Measurements from ENCODE around the gene MRC2.

The MRC2 gene

GRCh38 chr17:62704381-62704971, 77.0 kb downstream of the MRC2 start:
- DNase-seq, result no peak

- DNase-seq, result no peak
These were observed 77.8 kb downstream of the MRC2 start for GRCh38 chr17:62705156-62705777.

- DNase-seq, result no peak
These were observed 78.5 kb downstream of the MRC2 start for GRCh38 chr17:62705778-62706597.

DNA sequence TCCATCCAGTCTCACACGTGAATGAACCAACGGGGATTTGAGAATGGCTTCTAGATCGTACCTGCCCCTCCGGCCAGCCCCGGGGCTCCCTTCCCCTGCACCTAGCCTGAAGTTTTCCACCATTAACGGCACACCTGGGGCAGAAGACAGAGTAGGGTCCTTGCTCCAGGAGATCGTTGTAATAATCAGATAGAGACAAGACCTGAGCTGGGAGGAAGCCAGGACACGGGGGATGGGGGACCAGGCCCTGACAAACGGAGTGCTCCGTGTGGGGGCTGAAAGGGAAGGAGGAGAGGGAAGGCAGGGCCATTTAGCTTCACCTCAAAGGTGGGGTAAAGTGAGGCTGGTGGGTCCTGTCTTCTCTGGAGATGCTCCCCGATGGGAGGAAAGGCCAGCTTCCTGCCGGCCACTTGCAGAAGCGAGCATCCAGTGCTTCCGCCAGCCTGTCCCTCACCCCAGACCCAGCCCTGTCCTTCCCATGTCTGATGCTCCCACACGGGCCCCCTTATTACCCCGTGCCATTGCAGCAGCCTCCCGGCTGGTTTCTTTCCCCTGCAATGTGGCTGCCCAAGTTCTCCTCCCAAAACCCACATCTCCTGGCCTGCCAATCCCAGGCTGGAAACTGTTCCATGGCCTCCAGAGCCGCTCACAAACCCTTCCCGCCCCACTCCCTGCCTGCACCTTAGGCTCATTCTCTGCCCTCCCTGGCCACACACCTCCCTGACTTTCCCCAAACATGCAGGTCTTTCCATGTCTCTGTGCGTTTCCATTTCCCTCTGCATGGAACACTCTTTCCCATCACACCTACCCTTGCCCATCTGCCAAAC, 79.3 kb downstream of the MRC2 start:
- DNase-seq, result no peak

DNA sequence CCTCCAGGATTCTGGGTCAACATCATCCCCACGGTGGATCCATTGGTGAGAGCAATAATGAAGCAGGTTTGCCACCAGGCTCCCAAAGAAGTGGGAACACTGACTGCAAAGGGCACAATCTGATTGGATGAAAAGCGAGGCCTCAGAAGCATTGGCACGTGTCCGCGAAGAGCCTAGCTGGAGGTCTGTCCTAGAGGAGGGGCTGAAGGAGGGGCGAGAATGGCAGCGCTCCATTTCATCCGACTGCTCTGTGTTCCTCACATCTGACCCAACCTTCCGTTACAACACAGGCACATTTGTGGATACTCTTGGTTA, 79.9 kb downstream of the MRC2 start:
- DNase-seq, result no peak

GRCh38 chr17:62708587-62708986, 81.1 kb downstream of the MRC2 start:
- no peak for DNase-seq

DNA sequence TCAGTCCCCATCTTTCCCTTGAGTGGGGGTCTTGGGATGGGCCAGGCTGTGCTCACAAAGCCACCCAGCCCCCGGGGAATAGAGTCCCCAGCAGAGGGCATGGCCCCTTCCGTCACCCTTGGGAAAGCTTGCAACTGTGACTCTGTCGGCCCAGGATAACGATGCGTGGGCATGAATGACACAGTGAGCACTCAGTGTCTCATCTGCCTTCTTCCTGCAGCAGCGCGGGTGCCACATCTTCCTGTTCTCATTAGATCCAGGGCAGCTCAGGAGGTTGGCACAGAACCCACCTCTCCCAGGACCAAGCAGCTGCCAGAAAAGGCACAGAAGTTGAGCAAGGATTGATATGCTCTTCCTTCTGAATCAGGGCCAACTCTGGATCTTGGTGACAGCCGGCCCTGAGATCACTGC, 84.7 kb downstream of the MRC2 start:
- DNase-seq, result no peak

- no peak for DNase-seq
These were observed 85.8 kb downstream of the MRC2 start for GRCh38 chr17:62713086-62713881.

DNA sequence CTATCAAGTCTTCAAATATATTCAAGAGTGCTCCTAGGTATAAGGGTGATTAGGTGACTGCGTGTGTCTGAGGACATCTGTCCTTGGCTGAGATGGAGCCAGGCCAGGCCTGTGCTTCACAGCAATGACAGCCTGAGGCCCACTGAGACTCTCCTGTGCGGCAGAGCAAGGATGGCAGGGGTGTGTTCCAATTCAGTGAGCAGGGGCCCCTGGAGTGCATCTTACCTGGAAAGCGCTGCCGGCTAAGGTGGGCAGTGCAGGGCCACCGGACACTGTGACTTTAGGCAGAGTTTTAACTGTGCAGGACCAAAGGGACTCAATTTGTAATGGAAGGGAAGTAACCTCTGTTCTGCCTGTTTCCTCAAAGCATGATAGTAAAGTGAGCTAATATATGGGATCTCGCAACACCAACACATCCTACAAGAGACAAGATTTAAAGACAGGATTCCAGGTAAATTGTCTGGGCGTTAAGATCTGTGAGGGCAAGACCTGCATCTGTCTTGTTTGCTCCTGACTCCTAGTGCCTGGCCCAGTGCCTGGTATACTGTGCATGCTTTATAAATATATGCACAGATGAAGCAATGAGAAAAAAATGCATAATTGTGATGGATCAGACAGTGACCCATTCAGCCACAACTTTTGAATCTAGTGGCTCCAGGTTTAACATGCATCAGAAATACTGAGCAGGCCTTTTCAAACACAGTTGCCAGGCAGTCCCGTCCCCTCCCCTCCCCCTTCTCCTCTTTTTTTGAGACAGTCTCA, 86.7 kb downstream of the MRC2 start:
- no peak for DNase-seq

DNA sequence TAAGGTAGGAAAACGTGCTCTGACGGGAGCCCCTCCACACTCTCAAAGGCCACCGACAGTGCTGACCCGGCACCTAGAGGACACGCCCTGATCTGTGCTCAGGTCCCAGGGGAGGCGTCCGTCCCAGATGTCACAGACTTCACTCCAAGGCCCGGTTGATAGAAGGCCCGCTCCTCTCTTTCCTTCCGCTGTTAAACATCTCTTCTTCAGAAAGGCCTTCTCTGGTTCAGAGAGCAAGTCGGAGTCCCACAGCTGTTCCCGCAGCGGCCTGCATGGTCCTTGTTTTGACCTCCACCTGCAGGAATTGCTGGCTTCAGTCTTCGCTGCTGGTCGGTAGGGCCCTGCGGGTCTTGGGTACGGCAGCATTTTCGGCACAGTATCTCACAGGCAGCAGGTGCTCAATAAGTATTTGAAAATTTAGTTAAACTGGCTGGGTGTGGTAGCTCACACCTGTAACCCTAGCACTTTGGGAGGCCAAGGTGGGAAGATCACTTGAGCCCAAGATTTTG, 88.5 kb downstream of the MRC2 start:
- DNase-seq, result no peak

DNA sequence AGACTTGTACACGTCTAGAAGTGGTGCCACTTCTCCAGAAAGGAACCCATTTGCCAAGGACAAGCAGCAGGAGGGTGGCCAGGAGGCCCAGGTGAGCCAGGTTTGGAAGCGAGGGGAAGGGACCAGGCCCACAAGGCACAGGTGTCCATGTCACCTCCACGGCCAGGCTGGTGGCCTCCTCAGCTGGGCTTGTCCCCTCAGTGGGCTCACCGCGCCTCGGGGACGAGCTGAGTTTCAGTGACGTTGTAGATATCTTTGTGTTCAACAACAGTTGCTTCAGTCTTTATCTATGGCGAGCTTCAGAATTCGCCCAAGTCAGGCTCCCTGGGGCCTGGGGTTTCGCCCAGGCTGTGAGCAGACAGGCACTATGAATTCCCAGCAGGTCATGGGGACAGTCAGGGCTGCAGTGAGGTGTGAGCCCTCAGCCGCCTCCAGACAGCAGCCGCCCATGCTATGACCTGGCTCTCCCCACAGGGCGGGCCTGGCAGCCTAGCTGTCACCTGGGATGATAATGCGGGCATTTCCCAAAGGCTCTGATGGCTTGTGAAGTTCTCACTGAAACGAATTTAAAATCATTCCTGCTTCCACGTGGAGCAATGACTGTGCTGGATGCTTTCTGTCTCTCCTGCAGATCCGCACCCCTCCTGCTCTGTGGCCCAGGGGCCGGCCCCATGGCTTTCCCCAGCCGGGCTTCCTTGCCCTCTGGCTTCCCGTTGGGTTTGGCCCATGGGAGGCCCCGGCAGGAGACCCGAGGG, 89.5 kb downstream of the MRC2 start:
- no peak for DNase-seq

- no peak for DNase-seq
These were observed 90.1 kb downstream of the MRC2 start for GRCh38 chr17:62717589-62717855.

DNA sequence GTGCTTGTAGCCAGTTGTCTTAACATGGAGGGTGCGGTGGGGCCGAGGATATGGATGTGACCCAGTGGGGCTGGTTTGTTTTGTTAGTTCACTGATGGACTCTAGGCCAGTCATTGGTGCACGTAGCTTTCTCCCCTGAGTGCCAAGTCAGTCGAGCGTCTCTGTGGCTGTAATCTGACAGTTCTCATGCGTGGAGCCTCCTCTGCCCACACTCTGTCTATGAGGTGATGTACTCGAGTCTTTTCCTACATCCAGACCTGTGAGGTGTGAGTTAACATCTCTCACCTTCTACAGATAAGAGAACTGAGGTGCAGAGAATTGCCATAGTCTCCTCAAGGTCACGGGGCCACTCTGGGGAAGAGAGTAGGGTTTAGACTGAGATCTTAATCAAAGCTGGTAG, 90.4 kb downstream of the MRC2 start:
- DNase-seq, result no peak

GRCh38 chr17:62718429-62718828, 91.0 kb downstream of the MRC2 start:
- DNase-seq, result no peak

DNA sequence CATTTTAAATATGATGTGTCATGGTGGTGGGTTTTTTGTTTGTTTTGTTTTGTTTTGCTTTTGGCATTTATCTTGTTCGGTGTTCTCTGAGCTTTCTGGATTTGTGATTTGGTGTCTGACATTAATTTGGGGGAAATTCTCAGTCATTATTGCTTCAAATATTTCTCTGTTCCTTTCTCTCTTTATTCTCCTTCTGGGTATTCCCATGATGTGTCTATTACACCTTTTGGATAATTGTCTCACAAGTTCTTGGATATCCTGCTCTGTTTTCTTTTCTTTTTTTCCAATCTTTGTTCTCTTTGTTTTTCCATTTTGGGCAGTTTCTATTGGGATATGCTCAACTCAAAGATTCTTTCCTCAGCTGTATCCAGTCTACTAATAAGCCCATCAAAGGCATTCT, 92.1 kb downstream of the MRC2 start:
- no peak for DNase-seq

- DNase-seq, result peak; percentile 11
These were observed 92.8 kb downstream of the MRC2 start for GRCh38 chr17:62720126-62720850.

- no peak for DNase-seq
These were observed 95.2 kb downstream of the MRC2 start for GRCh38 chr17:62722625-62723024.

- no peak for DNase-seq
These were observed 96.4 kb downstream of the MRC2 start for GRCh38 chr17:62723842-62724241.

DNA sequence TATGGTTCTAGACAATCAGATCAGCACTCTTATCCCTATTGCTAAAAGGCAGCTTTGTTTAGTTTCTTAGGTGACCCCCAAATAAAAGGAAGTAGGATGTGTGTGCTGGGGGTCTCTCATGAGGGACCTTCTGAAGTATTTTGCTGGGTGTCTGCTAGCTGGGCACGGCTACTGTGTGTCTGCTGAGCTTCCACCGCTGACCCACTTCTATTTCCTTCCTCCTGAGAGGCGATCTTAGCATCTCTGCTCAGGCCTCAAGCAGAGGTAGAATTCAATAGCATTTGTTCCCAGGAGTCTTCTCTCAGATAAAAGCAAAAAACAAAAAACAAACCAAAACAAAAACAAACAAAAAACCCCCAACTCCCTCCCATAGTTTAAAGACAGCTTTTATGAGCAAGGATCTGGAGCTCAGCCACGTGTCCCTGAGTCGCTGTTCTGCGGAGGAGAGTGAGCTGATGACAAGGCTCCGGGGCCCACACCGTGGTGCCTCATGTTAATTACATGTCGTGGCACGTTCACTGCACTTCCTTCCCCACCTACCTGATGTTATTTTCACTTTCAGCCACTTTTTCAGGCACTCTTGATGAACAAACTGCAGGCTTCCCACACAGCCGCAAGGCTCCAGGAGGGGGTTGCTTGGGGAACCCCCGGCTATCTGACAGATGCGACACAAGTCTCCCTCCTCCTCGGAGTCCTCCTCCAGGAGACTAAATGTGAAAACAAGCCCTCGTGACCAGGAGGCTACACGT, 97.1 kb downstream of the MRC2 start:
- DNase-seq, result no peak

DNA sequence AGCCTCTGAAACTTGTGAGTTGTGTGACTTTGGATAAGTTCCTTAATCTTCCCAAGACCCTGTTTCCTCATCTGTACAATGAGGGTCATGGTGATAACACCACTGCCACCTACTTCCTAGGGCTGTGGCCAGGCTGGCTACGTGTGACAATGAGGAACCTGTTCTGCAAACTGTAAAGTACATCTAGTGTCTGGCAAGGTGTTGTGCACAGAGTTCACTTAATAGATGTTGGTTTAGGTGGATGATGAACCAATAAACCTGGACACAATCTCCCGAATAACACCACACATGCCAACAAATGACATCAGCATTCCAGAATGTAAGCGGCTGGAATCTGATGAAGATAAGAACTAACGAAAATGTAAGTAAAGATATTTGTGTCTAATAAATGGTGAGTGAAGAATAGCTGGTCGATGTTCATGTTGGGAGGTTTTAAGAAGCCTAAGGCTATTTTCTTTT, 98.3 kb downstream of the MRC2 start:
- DNase-seq, result no peak

All from KG1 (cell line).